GM19023 (cell line): ENCODE data around the gene CDKAL1.
"Not testable (repeated sequence)": the region's sequence is repeated elsewhere in the genome, so short reads cannot be mapped to it uniquely, and the experiment has no call there.

Source experiments
- ATAC-seq: cut with Tn5 transposase; IDR thresholded peaks from one replicate; pipeline ENCODE4 v1.9.1; 2021; ENCODE audit warnings: mild to moderate bottlenecking, moderate library complexity; ENCODE audit not compliant: unreplicated experiment

Gene CDKAL1

GRCh38 chr6:20632696-20633095 lies 98.4 kb downstream of the CDKAL1 start:
- ATAC-seq, result no peak

GRCh38 chr6:20633566-20634340 lies 99.5 kb downstream of the CDKAL1 start:
- no peak for ATAC-seq

- no peak for ATAC-seq
These were observed 104.9 kb downstream of the CDKAL1 start for GRCh38 chr6:20639161-20639560.

GRCh38 chr6:20640181-20640580 lies 105.9 kb downstream of the CDKAL1 start:
- no peak for ATAC-seq

- no peak for ATAC-seq
These were observed 108.2 kb downstream of the CDKAL1 start for GRCh38 chr6:20642441-20642840.

- no peak for ATAC-seq
These were observed 110.6 kb downstream of the CDKAL1 start for GRCh38 chr6:20644667-20645370.

- not testable (repeated sequence) for ATAC-seq
These were observed 111.3 kb downstream of the CDKAL1 start for GRCh38 chr6:20645572-20645971.

- ATAC-seq, result no peak
These were observed 113.3 kb downstream of the CDKAL1 start for GRCh38 chr6:20647585-20647984.

- not testable (repeated sequence) for ATAC-seq
These were observed 115.6 kb downstream of the CDKAL1 start for GRCh38 chr6:20649696-20650470.

- ATAC-seq, result no peak
These were observed 118.2 kb downstream of the CDKAL1 start for GRCh38 chr6:20652299-20653084.

- ATAC-seq, result no peak
These were observed 118.8 kb downstream of the CDKAL1 start for GRCh38 chr6:20653085-20653479.

GRCh38 chr6:20655317-20655716 lies 121.1 kb downstream of the CDKAL1 start:
- no peak for ATAC-seq

GRCh38 chr6:20657274-20657800 lies 123.1 kb downstream of the CDKAL1 start:
- no peak for ATAC-seq

- ATAC-seq, result no peak
These were observed 123.8 kb downstream of the CDKAL1 start for GRCh38 chr6:20658053-20658452.

- no peak for ATAC-seq
These were observed 124.3 kb downstream of the CDKAL1 start for GRCh38 chr6:20658516-20658915.

- ATAC-seq, result no peak
These were observed 126.3 kb downstream of the CDKAL1 start for GRCh38 chr6:20660534-20660933.

- no peak for ATAC-seq
These were observed 127.5 kb downstream of the CDKAL1 start for GRCh38 chr6:20661721-20662120.

- ATAC-seq, result no peak
These were observed 130.0 kb downstream of the CDKAL1 start for GRCh38 chr6:20664250-20664649.

- no peak for ATAC-seq
These were observed 131.0 kb downstream of the CDKAL1 start for GRCh38 chr6:20665290-20665689.

GRCh38 chr6:20669571-20670314 lies 135.5 kb downstream of the CDKAL1 start:
- peak; percentile 91 for ATAC-seq
